GM12874 (cell line): ENCODE results near the gene MEIOSIN.

Source experiments
- TF ChIP-seq, protein P1 (sequence below): IDR thresholded peaks from 2 replicates; pipeline ENCODE4 v1.5.1; 2011; ENCODE audit warnings: low read depth, mild to moderate bottlenecking, control low read depth, low read length, moderate library complexity; ENCODE audit not compliant: insufficient read depth

Gene MEIOSIN

DNA sequence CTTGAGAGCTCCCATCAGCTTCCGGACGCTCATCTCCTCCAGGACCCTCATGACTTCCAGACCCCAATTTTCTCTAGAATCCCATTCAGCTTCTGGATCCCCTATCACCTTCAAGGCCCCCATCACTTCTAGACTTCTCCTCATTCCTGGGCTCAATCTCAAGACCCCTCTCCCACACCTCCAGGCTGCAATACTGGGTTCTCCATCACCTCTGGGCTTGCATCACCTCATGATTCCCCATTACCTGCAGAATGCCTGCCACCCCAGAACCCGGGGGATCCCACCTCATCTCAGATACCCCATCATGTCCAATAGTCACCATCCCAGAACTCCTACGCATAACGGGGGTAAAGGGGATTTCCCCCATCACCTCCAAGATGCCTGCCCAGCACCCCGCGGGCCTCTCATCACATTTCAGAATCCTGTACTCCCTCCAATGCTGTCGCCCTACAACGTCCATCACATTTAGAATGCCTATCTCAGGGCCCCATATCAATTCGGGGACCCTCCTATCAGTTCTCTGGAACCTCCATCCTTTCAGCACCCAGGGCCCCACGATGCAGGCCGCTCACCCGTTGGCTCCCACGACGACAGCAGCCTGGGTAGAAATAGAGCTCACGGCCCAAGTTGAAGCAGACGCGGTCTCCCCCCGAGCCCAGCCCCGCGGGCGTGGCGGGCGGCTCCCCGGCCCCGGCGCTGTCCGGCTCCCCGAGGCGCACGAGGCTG is 58.7 kb downstream of the MEIOSIN start:
- TF ChIP-seq, protein P1, sequence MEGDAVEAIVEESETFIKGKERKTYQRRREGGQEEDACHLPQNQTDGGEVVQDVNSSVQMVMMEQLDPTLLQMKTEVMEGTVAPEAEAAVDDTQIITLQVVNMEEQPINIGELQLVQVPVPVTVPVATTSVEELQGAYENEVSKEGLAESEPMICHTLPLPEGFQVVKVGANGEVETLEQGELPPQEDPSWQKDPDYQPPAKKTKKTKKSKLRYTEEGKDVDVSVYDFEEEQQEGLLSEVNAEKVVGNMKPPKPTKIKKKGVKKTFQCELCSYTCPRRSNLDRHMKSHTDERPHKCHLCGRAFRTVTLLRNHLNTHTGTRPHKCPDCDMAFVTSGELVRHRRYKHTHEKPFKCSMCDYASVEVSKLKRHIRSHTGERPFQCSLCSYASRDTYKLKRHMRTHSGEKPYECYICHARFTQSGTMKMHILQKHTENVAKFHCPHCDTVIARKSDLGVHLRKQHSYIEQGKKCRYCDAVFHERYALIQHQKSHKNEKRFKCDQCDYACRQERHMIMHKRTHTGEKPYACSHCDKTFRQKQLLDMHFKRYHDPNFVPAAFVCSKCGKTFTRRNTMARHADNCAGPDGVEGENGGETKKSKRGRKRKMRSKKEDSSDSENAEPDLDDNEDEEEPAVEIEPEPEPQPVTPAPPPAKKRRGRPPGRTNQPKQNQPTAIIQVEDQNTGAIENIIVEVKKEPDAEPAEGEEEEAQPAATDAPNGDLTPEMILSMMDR = no peak

DNA sequence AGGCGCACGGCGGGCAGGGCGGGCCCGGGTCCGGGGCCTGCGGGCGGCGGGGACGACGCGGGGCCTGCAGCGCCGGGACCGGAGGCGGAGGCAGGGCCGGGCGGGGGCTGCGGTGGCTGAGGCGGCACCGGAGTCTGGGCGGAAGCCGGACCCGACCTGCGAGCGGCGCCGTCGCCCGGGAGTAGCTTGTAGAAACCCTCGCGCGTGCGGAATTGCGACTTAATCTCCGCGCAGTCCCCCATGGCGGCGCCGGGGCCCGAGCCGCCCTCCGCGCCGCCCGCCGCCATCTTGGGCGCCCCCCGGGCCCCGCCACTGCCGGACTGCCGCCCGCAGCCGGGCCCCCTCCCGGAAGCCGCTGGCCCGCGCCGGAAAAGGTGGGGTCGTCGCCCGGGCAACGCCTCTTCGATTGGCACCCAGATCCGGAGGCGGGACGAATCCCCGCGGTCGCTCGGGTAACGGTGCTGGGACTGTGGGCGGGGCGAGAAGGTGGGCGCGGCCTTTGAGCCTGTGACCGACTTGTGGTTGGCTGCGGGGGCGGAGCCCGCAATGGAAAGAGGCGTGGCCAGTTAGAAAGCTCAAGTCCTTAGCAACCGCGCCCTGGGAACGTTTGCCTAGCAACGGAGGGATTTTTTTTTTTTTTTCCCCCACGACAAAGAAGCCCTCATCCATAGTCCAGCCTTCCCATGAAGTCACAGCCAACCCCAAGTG is 59.4 kb downstream of the MEIOSIN start, which contains the start of gene DMWD:
TSS of gene DMWD (minus strand) at position 376 of the 708 bp plus-strand sequence. CDS start at position 287, 89 bp downstream.
- TF ChIP-seq, protein P1 = no peak

DNA sequence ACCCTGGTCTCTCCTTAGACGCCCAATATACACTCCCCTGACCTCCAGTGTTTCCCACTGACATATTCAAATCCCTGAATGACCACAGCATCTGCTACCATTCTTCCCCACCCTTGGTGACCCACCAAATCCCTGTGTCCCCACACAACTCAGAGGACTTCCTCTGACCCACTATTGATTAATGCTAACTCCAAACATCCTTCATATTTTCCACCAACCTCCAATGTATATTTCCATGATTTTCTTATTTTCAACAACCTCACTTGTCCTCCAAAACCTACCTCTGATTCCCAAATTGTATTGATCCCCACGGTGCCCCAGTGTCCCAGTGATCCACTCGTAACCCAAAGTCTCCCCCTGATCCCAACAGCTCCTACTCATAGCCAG is 59.9 kb downstream of the MEIOSIN start:
- TF ChIP-seq, protein P1 = no peak

DNA sequence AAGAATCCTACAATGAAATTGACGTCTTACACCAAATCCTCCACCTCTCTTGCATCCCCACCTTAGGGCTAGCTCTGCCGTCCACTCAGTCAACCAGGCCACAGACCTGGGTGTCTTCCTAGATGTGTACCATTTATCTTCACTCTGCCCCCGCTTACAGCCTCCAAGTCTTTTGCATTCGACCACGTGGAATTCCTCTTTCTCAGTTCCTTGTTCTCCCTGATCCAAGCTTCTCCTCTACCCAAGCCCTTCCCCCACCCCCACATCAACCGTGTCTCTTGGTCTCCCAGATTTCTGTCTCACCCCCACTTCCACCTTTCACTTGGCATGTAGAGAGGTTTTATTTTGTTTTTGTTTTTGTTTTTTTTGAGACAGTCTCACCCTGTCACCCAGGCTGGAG is 60.6 kb downstream of the MEIOSIN start:
- TF ChIP-seq, protein P1 = no peak

DNA sequence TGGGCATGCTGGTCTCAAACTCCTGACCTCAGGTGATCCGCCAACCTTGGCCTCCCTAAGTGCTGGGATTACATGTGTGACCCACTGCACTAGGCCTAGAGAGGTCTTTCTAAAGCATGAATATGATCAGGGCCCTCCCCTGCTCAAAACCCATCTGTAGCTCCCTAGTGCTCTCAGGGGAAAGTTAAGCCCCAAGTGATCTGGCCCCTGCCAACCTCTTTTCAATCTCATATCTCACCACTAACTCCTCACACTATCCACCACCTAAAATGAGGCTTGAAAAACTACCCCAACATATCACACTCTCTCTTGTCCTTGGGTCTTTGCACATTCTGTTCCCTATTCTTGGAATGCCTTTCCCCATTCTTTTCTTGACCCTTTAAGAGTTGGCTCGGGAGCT is 61.4 kb downstream of the MEIOSIN start:
- TF ChIP-seq, protein P1 = no peak

DNA sequence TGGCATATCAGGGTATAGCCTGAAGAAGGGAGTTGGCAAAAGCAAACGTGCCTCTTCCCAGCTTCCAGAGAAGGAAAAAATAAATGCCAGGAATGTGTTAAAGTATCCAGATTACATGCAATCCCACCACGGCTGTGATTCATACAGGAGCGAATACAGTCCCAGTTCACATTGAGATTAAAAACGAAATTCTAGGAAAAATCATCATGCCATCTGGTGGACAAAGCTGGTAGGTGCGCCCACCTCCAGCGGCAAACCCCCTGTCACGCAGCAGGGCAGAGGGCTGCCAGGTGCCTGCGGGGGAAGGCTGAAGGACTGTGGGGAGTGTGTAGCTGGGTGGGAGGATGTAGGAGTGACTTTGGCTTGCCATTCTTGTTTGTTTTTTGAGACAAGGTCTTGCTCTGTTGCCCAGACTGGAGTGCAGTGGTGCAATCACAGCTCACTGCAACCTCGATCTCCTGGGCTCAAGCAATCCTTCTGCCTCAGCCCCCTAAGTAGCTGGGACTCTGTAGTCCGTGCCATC is 65.8 kb downstream of the MEIOSIN start:
- TF ChIP-seq, protein P1 = peak; percentile 76

DNA sequence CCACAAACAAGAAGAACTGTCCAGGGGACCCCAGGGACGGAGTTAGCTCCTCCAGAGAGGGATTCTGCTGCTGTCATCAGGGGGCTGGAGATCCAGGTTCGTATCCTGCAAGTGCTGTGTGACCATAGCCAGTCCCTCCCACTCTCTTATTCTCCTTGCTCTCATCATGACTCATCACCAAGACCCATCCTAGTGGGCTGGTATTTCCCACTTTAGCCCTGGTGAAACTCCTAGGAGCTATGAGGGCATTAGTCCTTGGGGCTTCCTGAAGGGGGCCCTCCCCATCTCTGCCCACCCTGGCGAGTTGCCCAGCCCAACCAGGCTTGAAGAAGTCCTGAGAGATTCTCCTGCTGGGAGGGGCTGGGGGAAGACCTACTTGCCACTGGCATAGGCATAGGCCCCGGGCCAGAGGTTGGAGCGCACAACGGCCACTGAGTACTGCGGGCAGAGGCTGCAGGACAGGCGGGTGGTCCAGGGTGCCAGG is 66.9 kb downstream of the MEIOSIN start:
- TF ChIP-seq, protein P1 = no peak
